GM12801 (cell line): ENCODE results near the gene OFD1.

Experiments
- CTCF ChIP-seq: IDR thresholded peaks from one replicate; pipeline ENCODE4 v1.5.1; 2011; ENCODE audit warnings: control low read depth; ENCODE audit not compliant: insufficient read length; ENCODE audit errors: extremely low read depth

The OFD1 gene

GRCh38 chrX:13690836-13691235 is 43.7 kb upstream of the OFD1 start:
- TF ChIP-seq CTCF = no peak

- no peak for TF ChIP-seq CTCF
Measured at GRCh38 chrX:13691841-13692371, 42.6 kb upstream of the OFD1 start.

GRCh38 chrX:13692771-13693231 is 41.7 kb upstream of the OFD1 start:
- no peak for TF ChIP-seq CTCF

- no peak for TF ChIP-seq CTCF
Measured at GRCh38 chrX:13693341-13693961, 41.1 kb upstream of the OFD1 start.

GRCh38 chrX:13694359-13694758 is 40.2 kb upstream of the OFD1 start:
- TF ChIP-seq CTCF = no peak

GRCh38 chrX:13694983-13695382 is 39.6 kb upstream of the OFD1 start:
- no peak for TF ChIP-seq CTCF

GRCh38 chrX:13695601-13696115 is 38.9 kb upstream of the OFD1 start:
- TF ChIP-seq CTCF = no peak
